Activated T-cell treated with anti-CD3 and anti-CD28 coated beads, Interleukin-2, amount 50 U/mL, for 48 hours (primary cell): ENCODE measurements around the gene GRN.

Experiments
- DNase-seq, 2 experiments: peaks; one replicate each; pipeline ENCODE4 v3.0.0-alpha.2; 2020

GRN gene

DNA sequence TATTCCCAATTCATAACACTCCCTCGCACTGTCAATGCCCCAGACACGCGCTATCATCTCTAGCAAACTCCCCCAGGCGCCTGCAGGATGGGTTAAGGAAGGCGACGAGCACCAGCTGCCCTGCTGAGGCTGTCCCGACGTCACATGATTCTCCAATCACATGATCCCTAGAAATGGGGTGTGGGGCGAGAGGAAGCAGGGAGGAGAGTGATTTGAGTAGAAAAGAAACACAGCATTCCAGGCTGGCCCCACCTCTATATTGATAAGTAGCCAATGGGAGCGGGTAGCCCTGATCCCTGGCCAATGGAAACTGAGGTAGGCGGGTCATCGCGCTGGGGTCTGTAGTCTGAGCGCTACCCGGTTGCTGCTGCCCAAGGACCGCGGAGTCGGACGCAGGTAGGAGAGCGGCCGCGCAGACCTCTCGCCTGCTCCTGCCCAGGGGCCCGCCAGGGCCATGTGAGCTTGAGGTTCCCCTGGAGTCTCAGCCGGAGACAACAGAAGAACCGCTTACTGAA lies at the start of gene GRN:
Gene GRN, plus strand, starts transcription at position 364 of the 515 bp plus-strand sequence. CDS start 3,863 bp downstream, outside the sequence.
- DNase-seq, result peak; percentile 89

DNA sequence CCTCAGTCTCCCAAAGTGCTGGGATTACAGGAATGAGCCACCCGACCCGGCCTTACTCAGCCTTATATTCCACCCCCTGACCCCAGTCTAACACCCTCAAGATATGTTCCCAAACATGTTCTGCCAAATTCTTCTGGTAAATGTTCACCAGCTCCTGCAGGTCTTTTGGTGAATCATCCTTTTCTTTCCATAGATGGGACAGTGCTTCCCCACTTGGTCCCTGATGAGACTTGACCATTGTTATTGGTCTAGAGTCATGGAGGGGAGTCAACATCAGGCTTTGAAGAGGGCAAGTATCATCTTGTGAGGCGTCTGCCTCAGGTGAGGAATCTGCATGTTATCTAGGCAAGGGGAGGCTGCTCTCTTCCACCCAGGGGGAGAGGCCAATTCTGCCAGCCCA lies 47.1 kb upstream of the GRN start:
- DNase-seq, result no peak

DNA sequence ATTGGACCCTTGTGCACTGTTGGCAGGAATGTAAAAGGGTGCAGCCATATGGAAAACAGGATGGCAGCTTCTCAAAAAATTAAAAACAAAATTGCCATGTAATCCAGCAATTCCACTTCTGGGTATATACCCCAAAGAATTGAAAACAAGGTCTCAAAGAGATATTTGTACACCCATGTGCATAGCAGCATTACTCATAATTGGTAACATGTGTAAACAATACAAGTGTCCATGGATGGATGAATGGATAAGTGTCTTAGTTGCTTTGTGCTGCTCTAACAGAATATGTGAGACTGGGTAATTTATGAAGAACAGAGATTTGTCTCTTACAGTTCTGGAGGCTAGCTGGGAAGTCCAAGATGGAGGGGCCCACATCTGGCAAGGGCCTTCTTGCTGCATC lies 40.5 kb upstream of the GRN start:
- DNase-seq, result no peak

DNA sequence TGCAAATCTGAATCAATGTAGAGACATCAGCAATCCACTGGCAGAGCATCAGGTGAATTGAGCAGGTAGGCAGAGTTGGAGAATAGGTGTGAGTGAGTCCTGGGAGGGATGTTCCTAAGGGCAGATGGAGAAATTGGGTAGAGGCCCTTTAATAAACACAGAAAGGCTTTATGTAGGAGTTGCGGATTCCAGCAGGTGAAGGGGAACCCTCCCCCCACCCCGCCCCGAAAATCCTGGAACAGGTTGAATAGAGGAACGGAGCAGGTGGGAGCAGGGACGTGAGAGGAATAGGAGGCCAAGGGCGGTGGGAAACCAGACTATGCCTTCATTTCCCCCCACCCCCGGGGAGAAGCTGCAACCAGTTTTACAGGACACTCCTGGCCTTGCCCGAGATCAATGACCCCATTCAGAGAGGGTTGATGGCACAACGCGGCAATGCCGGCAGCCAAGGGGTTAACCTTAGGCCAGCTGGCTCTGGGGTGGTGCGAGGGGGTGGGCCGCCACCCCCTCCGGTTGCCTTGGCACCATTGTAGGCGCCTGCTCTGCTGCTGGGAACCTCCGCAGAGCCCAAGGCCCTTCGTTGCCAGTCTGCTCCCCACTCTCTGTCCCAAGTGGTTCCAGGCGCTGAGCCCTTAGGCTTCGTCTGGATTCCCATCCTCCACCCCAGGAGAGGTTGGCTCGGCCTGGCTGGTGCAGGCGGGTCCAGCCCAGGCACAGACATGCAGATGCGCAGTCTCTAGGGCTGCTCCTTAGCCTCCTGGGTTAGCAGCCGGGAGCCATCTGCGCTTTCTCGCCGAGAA lies 37.5 kb upstream of the GRN start:
- no peak for DNase-seq

DNA sequence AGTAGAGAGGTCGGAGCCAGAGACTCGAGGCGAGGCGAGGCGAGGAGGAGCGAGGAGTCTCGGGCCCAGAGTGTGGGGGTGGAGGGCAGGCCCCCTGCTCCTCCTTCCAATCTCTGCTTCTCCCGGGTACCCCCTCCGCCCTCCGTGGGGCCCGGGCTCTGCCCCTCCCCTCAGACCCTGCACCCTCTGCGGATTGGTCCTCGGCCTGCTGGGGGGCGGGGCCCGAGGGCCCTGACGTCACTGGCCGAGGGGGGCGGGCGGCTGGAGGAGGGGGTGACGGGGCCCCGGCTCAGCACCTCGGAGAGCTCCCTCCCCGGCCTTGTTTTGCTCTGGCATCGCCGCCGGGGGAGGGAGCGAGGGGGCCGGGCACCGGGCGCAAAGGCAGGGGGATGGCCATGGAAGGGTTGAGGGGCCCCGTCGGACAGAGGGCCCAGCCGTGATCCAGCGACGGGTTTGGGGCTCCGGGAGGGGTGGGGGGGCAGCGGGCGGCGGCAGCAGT lies 36.7 kb upstream of the GRN start, which contains the start of gene RUNDC3A:
Gene RUNDC3A, plus strand, starts transcription at position 282 of the 499 bp plus-strand sequence. CDS start 232 bp downstream, outside the sequence.
- DNase-seq, result peak; percentile 86 to 89

DNA sequence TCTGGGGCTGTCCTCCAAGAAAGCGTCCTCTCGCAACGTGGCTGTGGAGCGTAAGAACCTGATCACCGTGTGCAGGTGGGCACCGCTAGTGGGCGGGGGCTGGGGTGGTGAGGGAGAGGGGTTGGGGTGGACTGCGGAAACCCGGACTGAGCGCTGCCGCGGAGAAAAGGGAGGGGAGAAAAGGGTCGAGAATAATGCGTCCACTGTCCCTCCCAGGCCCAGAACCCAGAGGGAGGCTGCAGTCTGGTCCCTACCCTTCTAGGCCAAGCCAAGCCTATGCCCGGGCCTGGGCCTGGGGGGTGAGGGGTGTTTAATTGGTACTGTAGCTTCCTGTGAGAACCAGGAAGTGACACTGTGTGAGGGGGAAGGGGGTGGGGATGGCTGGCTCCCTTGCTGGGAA lies 36.2 kb upstream of the GRN start:
- DNase-seq, result no peak

GRCh38 chr17:44309472-44309871 lies 35.6 kb upstream of the GRN start:
- DNase-seq, result no peak

DNA sequence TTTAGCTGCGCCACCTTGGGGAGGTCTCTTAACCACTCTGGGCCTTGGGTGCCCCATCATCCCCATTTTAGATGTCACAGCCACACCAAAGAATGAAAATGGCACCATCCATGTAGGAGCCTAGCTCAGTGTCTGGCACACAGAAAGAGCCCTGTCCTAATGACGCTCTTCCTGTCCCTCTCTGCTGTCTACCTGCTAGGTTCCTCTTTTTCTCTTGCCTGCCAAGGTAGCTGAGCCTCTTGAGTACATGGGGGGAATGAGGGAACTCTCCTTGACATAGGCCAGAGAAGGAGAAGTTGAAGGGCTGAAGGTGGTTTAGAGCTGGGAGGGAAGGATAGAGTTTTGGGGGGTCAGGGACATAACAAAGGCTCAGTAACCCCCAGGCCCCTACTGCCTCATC lies 34.9 kb upstream of the GRN start:
- no peak for DNase-seq

DNA sequence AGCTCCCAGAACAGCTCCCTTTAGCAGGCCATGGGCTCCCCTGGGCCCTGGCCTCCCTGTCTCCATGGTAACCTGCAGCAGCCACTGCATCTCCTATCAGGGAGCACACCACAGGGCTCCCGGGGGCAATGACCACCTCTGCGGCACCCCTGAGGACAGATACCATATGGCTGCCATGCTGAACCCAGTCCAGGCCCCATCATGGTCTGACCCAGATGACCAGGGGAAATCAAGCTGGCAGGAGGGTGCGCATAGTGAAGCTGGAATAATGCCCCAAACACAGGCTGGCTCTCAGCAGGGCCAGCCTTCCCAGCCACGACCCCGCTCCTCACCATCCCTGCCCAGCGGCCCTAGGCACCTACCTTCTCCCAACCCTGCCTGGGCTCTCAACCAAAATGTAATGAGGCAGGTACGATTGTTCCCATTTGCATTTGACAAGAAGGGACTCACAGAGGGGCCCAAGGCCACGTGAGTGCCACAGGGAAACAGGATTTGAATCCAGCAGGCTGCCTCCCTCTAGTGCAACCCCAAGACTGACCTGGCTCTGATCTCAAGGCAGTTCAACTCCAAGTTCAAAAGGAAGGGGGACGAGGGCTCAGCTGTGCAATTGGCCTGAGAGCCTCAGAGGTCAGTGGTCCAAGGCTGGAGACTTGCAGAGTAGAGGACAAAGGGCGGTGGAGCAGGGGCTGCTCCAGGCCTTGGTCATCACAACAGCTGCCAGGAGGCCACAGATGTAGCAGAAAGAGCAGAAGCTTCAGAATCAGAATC lies 34.3 kb upstream of the GRN start:
- no peak for DNase-seq

- no peak for DNase-seq
These were observed 33.4 kb upstream of the GRN start for GRCh38 chr17:44311562-44312181.

DNA sequence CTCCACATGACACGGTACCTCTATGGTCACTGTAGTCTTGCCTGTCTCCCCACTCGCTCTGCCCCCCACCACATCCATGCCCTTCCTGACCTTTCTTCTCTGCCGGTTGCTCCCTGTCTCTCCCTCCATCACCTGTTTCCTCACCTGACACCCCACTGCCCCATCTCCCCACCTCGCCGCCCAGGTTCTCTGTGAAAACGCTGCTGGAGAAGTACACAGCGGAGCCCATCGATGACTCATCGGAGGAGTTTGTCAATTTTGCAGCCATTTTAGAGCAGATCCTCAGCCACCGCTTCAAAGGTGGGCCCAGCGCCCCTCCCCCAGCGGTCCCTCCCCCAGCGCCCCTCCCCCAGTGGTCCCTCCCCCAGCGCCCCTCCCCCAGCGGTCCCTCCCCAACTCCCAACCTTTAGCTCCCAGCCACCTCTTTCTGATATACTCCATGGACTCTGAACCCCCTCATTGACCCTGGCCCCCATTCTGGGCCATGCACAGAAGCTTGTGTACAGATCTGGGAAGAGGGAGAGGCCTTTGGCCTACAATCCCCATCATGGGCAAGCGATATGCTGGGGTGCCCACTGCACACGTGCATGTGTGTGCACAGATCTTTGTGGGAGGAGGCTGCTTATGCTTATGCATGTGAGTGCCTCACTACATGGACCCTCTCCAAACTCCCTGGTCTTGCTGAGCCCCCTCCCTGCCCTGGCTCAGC lies 32.6 kb upstream of the GRN start:
- DNase-seq, result no peak

DNA sequence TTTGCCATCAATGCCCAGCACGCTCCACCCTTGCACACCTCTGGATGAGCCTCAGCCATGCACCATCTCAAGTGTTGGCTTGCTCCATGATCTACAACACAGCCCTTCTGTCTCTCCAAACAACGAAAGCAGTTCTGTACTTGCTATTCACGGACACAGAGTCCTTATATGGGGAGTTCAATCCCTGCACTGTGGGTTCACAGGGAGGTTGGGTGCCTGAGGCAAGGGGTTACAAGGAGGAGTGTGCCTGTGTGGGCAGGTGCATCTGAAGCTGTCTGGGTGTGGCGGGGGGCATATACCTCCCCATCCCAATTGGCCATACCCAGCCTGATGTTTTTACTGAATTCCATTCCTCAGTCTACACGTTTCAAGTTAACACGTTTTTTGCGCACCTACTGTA lies 31.1 kb upstream of the GRN start:
- DNase-seq, result no peak

GRCh38 chr17:44314524-44314868 lies 30.6 kb upstream of the GRN start:
- no peak for DNase-seq

DNA sequence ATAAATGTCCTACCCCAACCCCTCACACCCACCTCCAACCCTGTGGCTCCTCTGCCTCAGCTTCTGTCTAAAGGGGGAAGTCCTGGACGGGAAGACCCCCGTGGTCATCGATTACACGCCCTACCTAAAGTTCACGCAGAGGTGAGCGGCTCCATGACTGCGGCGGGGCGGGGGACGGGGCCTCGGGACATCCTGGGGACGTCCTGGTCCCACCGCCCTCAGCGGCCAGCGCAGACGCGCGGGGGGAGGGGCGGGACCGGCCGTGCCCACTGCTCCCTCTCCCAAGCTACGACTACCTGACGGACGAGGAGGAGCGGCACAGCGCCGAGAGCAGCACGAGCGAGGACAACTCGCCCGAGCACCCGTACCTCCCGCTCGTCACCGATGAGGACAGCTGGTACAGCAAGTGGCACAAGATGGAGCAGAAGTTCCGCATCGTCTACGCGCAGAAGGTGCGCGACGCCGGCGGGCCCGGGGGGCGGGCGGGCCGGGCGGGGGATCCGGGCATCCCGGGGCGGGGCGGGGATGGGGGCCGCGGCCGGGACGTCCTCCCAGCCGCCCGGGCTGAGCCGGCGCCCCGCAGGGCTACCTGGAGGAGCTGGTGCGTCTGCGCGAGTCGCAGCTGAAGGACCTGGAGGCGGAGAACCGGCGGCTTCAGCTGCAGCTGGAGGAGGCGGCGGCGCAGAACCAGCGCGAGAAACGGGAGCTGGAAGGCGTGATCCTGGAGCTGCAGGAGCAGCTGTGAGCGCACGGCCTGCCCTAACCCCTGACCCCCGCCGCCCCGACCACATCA lies 30.0 kb upstream of the GRN start:
- peak; percentile 54 to 69 for DNase-seq

- DNase-seq, result no peak
These were observed 29.1 kb upstream of the GRN start for GRCh38 chr17:44315760-44316731.

DNA sequence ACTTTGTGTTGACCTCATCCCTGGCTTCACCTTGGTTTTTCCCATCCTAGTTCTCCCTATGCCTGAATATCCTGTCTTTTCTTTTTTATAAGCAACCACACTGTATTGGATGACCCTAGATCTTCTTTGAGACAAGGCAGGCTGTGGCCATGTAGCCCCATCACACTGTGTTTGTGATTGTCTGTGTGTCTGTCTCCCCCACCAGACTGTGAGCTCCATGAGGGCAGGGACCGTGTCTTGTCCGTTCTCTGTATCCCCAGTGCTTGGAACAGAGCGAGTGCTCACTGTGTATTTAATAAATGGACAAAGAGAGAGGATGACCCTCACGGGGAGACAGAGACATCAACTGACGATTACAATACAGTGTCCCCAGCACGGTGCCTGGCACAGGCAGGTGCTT lies 27.6 kb upstream of the GRN start:
- DNase-seq, result no peak

GRCh38 chr17:44318077-44318892 lies 26.8 kb upstream of the GRN start:
- DNase-seq, result no peak

DNA sequence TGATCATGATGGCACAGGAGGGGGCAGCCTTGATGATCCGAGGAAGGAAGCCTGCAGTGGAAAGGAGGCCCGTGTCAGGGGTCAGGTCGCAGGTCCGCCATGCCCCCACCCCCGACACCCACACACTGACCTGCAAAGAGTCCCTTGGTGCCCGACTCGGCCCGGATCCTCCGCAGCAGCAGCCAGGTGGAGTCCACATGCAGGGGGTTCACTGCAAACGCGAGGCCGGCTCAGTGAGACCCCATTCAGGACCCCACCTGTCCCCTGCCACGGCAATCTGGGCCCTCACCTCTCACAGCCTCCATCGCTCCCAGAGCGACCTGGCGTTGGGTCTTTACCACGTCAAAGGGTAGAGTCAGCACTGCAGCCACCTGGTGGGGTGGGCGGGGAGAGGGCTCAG lies 25.0 kb upstream of the GRN start:
- DNase-seq, result no peak

GRCh38 chr17:44321246-44322120 lies 23.6 kb upstream of the GRN start:
- no peak for DNase-seq
